NK-92 (cell line): ENCODE measurements around the gene COMMD4.
"Not testable (repeated sequence)": the region's sequence is repeated elsewhere in the genome, so short reads cannot be mapped to it uniquely, and the experiment has no call there.

Experiments used
- DNase-seq: peaks from one replicate; lab custom pipeline; 2025; ENCODE audit not compliant: unreplicated experiment; lab: John Stamatoyannopoulos, UW

The COMMD4 gene

GRCh38 chr15:75371486-75371885, 35.6 kb downstream of the COMMD4 start:
- DNase-seq: no peak

GRCh38 chr15:75371901-75372688, 36.2 kb downstream of the COMMD4 start:
- no peak for DNase-seq

- no peak for DNase-seq
Observed at GRCh38 chr15:75380773-75381172, 44.9 kb downstream of the COMMD4 start.

- not testable (repeated sequence) for DNase-seq
Observed at GRCh38 chr15:75383986-75384385, 48.1 kb downstream of the COMMD4 start.
